Natural killer cell treated with Interleukin-12 subunit alpha and Interleukin-12 subunit beta and Interleukin-15 and Interleukin-18, amount 100 ng/mL, for 72 hours (primary cell): ENCODE results near the gene WWP2. TPM values are rescaled to one million over a fixed set of nuclear protein-coding genes. Genes with fewer than 3 reads are reported as not detected.
"Not testable (repeated sequence)": the region's sequence is repeated elsewhere in the genome, so short reads cannot be mapped to it uniquely, and the experiment has no call there.

Source experiments
- ATAC-seq, 2 donors: fragments of 150-1000 bp; cut with Tn5 transposase in 1 of 2; sonication (Bioruptor Pico), chemical (Tn5 transposase) in 1 of 2; 2 replicates each; pipeline ENCODE4 v1.10.0; 2021
- DNase-seq: peaks from one replicate; pipeline ENCODE4 v3.0.0; 2022; ENCODE audit warnings: low spot score
- H3K27ac Mint-ChIP-seq, 2 donors: 1 replicate in 1 of 2; 2 replicates in 1 of 2; pipeline ENCODE4 v1.8.0; 2022; ENCODE audit warnings: mixed read lengths in 2 of 2, mild to moderate bottlenecking in 1 of 2, moderate library complexity in 1 of 2
- H3K27me3 Mint-ChIP-seq, 2 donors: 1 replicate in 1 of 2; 2 replicates in 1 of 2; pipeline ENCODE4 v1.8.0; 2022; ENCODE audit warnings: mixed read lengths in 2 of 2
- H3K36me3 Mint-ChIP-seq: one replicate; pipeline ENCODE4 v1.8.0; 2022; ENCODE audit warnings: mixed read lengths
- H3K4me1 Mint-ChIP-seq, 2 donors: 1 replicate in 1 of 2; 2 replicates in 1 of 2; pipeline ENCODE4 v1.8.0; 2022; ENCODE audit warnings: low read depth in 2 of 2, mixed read lengths in 2 of 2, mild to moderate bottlenecking in 1 of 2
- H3K4me3 Mint-ChIP-seq: one replicate; pipeline ENCODE4 v1.8.0; 2022; ENCODE audit warnings: mixed read lengths
- H3K9me3 Mint-ChIP-seq: 2 replicates; pipeline ENCODE4 v1.8.0; 2022; ENCODE audit warnings: mixed read lengths
- total RNA-seq, 2 donors: library from RNA; stranded (reverse); gene quantifications; one replicate each; pipeline ENCODE4 v1.2.3, GENCODE V29; 2022

Gene WWP2
- total RNA-seq, 2 donors from 2014 or later, result 82.8 to 93.2 TPM

GRCh38 chr16:69972935-69973334 is 210.8 kb downstream of the WWP2 start:
- not testable (repeated sequence) for H3K9me3 Mint-ChIP-seq, DNase-seq, ATAC-seq, H3K4me1 Mint-ChIP-seq, H3K27ac Mint-ChIP-seq, H3K4me3 Mint-ChIP-seq, H3K27me3 Mint-ChIP-seq, H3K36me3 Mint-ChIP-seq

- DNase-seq, H3K4me1 Mint-ChIP-seq, H3K36me3 Mint-ChIP-seq, H3K27ac Mint-ChIP-seq, ATAC-seq, H3K9me3 Mint-ChIP-seq, H3K27me3 Mint-ChIP-seq, H3K4me3 Mint-ChIP-seq: not testable (repeated sequence)
These were observed 223.1 kb downstream of the WWP2 start for GRCh38 chr16:69985196-69985595.

Other genes starting within 250 kb of the WWP2 start
- gene NFAT5, start 196.4 kb upstream of the WWP2 start, total RNA-seq, result 100 to 1,000 TPM; 106 to 152 TPM
- gene NQO1, start 35.8 kb upstream of the WWP2 start, total RNA-seq, result 10 to 100 TPM; 15.6 to 29.2 TPM
- 100 to 1,000 TPM in 1 of 2 donors, 10 to 100 TPM in 1; 61.6 to 119 TPM for gene NOB1, start 7.4 kb upstream of the WWP2 start, total RNA-seq
- gene CLEC18A, start 189.0 kb downstream of the WWP2 start, total RNA-seq, result 1 to 10 TPM; 2.2 to 5.1 TPM